GM18526 (cell line): ENCODE data around the gene PLD1.

Experiments
- POLR2A ChIP-seq: IDR thresholded peaks from 3 replicates; pipeline ENCODE4 v1.6.1; 2011; ENCODE audit not compliant: insufficient read length; ENCODE audit errors: extremely low read depth

The PLD1 gene

GRCh38 chr3:171755656-171756055, 54.6 kb downstream of the PLD1 start:
- no peak for TF ChIP-seq POLR2A

- no peak for TF ChIP-seq POLR2A
Observed at GRCh38 chr3:171755015-171755589, 55.2 kb downstream of the PLD1 start.

- no peak for TF ChIP-seq POLR2A
Observed at GRCh38 chr3:171753665-171754408, 56.4 kb downstream of the PLD1 start.

- no peak for TF ChIP-seq POLR2A
Observed at GRCh38 chr3:171753025-171753472, 57.2 kb downstream of the PLD1 start.

GRCh38 chr3:171752329-171752728, 58.0 kb downstream of the PLD1 start:
- no peak for TF ChIP-seq POLR2A

- TF ChIP-seq POLR2A, result no peak
Observed at GRCh38 chr3:171749124-171749523, 61.2 kb downstream of the PLD1 start.

GRCh38 chr3:171748064-171748924, 62.0 kb downstream of the PLD1 start:
- TF ChIP-seq POLR2A, result no peak

GRCh38 chr3:171747223-171747920, 62.9 kb downstream of the PLD1 start:
- no peak for TF ChIP-seq POLR2A

- TF ChIP-seq POLR2A, result no peak
Observed at GRCh38 chr3:171745577-171746319, 64.5 kb downstream of the PLD1 start.

GRCh38 chr3:171744158-171744741, 66.0 kb downstream of the PLD1 start:
- no peak for TF ChIP-seq POLR2A

GRCh38 chr3:171743327-171744157, 66.7 kb downstream of the PLD1 start:
- TF ChIP-seq POLR2A, result no peak

GRCh38 chr3:171741377-171741776, 68.9 kb downstream of the PLD1 start:
- no peak for TF ChIP-seq POLR2A

GRCh38 chr3:171736556-171736955, 73.7 kb downstream of the PLD1 start:
- no peak for TF ChIP-seq POLR2A

- TF ChIP-seq POLR2A, result no peak
Observed at GRCh38 chr3:171733561-171733960, 76.7 kb downstream of the PLD1 start.

- no peak for TF ChIP-seq POLR2A
Observed at GRCh38 chr3:171732756-171733155, 77.5 kb downstream of the PLD1 start.
